Left ventricle myocardium superior (tissue), 1 donor: ENCODE data around the gene TCP11X2. TPM values are rescaled to one million over a fixed set of nuclear protein-coding genes. Genes with fewer than 3 reads are reported as not detected.
"Not testable (repeated sequence)": the region's sequence is repeated elsewhere in the genome, so short reads cannot be mapped to it uniquely, and the experiment has no call there.

ENCODE experiments used
- ATAC-seq: fragments of 200-7000 bp; cut with Tn5 transposase; one replicate; pipeline ENCODE4 v1.9.1; 2020; ENCODE audit warnings: mild to moderate bottlenecking, moderate library complexity
- DNase-seq: peaks from one replicate; pipeline ENCODE4 v3.0.0-alpha.2; 2020
- intact Hi-C: fragments of 100-400 bp; cut with micrococcal nuclease; formaldehyde crosslinking; loops from one replicate; pipeline ENCODE4 v1.11.0; 2022
- long read RNA-seq: library from polyadenylated mRNA; unstranded; transcript quantifications from one replicate; pipeline ENCODE4 v2.0.0, GENCODE V29; 2021
- total RNA-seq: library from RNA; stranded (reverse); fragmentation: NEBNext Ultra II Directional; extraction: Animal tissue kit (Norgen Biotek cat#: 25700); gene quantifications from one replicate; pipeline ENCODE4 v1.2.1, GENCODE V29; 2021
- donor health status: DM: no; HTN: yes; CAD: no; lungs with severe emphysema.

Gene TCP11X2
- total RNA-seq, result not detected
- long read RNA-seq, result 0 reads

DNA sequence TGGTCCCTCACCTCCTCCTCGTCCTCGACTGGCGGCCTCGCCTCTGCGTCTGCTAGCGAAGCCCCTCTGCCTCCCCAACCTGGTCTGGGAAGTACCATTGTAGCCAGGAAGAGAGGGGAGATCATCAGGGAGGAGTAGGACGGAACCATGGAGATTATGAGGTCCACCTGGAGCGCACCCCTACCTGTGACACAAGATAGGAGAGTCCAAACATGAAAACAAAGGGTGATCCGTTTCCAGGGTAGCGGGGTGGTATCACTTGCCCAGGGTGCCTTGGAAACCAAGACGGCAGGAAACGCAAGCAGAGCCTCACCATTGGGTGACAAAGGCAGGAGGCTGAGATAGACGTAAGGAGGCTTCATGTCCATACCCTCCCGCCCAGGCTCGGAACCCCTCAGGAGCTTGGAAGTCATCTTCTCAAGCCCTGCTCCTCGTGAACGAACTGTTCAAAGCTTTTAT lies at the start of gene TCP11X2:
TCP11X2 (minus strand) TSS at position 51 of the 459 bp plus-strand sequence.
- intact Hi-C loops, ATAC-seq, DNase-seq: not testable (repeated sequence)

- intact Hi-C loops, result no loop called here
- ATAC-seq (peak; percentile 38), DNase-seq (no peak)
Measured at GRCh38 chrX:102517326-102517725, 45.7 kb upstream of the TCP11X2 start.

DNA sequence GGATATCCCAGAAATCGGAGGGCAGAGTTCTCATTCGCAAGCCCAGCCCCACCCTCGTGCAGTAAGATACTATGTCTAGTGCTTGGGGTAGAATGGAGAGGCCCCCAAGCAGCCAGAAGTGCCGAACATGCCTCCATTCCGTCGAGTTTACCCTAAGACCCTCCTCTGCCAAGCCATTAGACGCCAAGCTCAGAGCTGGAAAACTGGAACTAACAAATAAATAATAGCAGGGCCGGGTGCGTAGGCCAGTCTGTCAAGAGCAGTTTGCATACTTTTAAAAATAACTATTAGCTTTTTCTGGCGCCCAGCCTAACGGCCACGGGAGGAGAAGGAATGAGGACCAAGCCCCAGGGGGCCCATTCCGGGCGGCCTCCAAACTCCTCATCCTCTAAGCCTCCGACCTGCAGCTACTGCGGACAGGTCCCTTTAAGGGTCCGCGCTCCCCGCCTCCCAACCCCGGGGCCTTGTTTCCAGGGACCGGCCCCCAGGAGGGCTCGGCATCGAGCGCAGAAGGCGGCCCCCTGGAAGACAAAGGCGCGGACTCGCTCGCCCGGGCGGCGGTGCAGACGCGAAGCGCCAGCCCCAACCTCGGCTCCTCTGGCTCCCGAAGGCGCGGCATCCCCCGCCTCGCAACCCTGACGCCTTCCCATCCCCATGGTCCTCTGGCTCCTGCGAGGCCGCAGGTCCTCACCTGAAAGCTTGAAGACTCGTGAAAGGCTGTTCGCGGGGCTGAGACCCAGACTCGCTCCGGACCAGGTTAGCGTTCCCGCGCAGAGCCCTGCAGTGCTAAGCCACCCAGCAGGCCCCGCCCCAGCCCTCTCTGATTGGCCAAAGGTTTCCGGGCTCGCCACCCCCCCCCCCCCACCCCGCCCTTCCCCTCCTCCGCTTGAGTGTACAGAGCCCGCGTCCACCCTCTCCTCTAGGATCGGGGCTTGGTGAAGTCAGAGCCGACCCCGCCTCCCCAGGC lies 44.6 kb upstream of the TCP11X2 start, which contains the start of gene TMSB15A:
TMSB15A (minus strand) TSS at position 765 of the 967 bp plus-strand sequence.
- intact Hi-C loops, result no loop called here
- DNase-seq (peak; percentile 80), ATAC-seq (peak; percentile 96)

DNA sequence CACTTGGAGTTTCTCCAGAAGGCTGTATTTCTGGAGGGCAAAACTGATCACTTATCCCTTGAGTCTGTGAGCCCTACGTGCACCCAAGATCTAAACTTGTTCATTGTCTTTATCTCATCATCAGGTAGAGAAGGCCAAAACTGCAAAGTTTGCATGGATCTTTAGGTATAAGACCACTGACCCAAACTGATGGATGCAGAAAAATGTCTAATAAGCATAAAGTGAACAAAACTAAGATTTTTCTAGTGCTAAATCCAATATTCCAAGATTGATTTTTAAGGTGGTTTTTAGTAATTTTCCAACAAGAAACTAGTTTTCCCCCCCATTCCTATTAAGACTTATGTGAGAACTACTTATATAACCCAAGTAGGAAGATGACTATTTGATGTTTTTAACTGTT lies 42.9 kb upstream of the TCP11X2 start:
- ATAC-seq, result no peak
- DNase-seq, result no peak
- intact Hi-C loops, result no loop called here

- ATAC-seq, result no peak
- intact Hi-C loops, result no loop called here
Measured at GRCh38 chrX:102498732-102499131, 27.1 kb upstream of the TCP11X2 start.

GRCh38 chrX:102491766-102492165 lies 20.2 kb upstream of the TCP11X2 start:
- intact Hi-C loops, result no loop called here
- no peak for DNase-seq
- no peak for ATAC-seq

More at GRCh38 chrX:102498732-102499131, 27.1 kb upstream of the TCP11X2 start:
- no peak for DNase-seq

- intact Hi-C loops, DNase-seq: not testable (repeated sequence)
- ATAC-seq, result peak; percentile 48
Measured at GRCh38 chrX:102478765-102479164, 7.2 kb upstream of the TCP11X2 start.

GRCh38 chrX:102470215-102470614 lies 1.4 kb downstream of the TCP11X2 start:
- intact Hi-C loops, DNase-seq, ATAC-seq: not testable (repeated sequence)

GRCh38 chrX:102458615-102459014 lies 13.0 kb downstream of the TCP11X2 start:
- DNase-seq, ATAC-seq, intact Hi-C loops: not testable (repeated sequence)

GRCh38 chrX:102439908-102440307 lies 31.7 kb downstream of the TCP11X2 start, which contains the start of gene NXF2B:
Gene NXF2B, minus strand, starts transcription at chrX:102440008. Its CDS starts 59,972 bp downstream, at chrX:102380036.
- ATAC-seq, DNase-seq, intact Hi-C loops: not testable (repeated sequence)

- DNase-seq, intact Hi-C loops, ATAC-seq: not testable (repeated sequence)
Measured at GRCh38 chrX:102414493-102414892, 57.1 kb downstream of the TCP11X2 start.

Other genes starting within 250 kb of the TCP11X2 start
- gene NXF2, start 224.6 kb downstream of the TCP11X2 start, total RNA-seq, result not detected
- not detected for gene NXF2B, start 31.8 kb downstream of the TCP11X2 start, total RNA-seq
- not detected for gene TMSB15A, start 44.9 kb upstream of the TCP11X2 start, total RNA-seq
- 2.8 TPM for gene ARMCX5, start 127.7 kb upstream of the TCP11X2 start, total RNA-seq
- gene GPRASP1, start 179.7 kb upstream of the TCP11X2 start, total RNA-seq, result 4.6 TPM
- 13.3 TPM for gene GPRASP2, start 240.6 kb upstream of the TCP11X2 start, total RNA-seq
- gene GPRASP3, start 248.9 kb upstream of the TCP11X2 start, total RNA-seq, result 6.3 TPM